KBM-7 (cell line): ENCODE data around the gene OR1J2.
A peak's percentile ranks its signal among the peaks of the same experiment; 100 is the strongest.
"Not testable (repeated sequence)": the region's sequence is repeated elsewhere in the genome, so short reads cannot be mapped to it uniquely, and the experiment has no call there.

ENCODE experiments used
- DNase-seq: peaks from one replicate; pipeline ENCODE4 v3.0.0-alpha.2; 2015
- in situ Hi-C: fragments of 300-500 bp; cut with MboI; formaldehyde crosslinking; loops from 2 replicates; pipeline ENCODE4 v1.14.3; 2020; ENCODE audit warnings: low sequenced_read_pairs, low pct_unique_long_range_greater_than_20kb, mixed read lengths

OR1J2 gene, protein sequence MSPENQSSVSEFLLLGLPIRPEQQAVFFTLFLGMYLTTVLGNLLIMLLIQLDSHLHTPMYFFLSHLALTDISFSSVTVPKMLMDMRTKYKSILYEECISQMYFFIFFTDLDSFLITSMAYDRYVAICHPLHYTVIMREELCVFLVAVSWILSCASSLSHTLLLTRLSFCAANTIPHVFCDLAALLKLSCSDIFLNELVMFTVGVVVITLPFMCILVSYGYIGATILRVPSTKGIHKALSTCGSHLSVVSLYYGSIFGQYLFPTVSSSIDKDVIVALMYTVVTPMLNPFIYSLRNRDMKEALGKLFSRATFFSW

DNA sequence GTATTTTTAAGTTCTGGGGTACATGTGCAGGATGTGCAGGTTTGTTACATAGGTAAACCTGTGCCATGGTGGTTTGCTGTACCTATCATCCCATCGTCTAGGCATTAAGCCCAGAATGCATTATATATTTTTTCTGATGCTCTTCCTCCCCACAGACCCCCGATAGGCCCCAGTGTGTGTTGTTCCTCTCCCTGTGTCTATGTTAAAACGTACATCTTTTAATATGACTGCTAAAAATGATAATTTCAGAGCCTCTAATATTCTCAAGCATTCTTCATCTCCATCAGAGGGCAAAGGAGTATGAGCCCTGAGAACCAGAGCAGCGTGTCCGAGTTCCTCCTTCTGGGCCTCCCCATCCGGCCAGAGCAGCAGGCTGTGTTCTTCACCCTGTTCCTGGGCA, at the start of gene OR1J2:
OR1J2 (plus strand) TSS at position 301 of the 400 bp plus-strand sequence; CDS start at position 301, 0 bp downstream.
- in situ Hi-C loops = no loop called here
- no peak for DNase-seq

DNA sequence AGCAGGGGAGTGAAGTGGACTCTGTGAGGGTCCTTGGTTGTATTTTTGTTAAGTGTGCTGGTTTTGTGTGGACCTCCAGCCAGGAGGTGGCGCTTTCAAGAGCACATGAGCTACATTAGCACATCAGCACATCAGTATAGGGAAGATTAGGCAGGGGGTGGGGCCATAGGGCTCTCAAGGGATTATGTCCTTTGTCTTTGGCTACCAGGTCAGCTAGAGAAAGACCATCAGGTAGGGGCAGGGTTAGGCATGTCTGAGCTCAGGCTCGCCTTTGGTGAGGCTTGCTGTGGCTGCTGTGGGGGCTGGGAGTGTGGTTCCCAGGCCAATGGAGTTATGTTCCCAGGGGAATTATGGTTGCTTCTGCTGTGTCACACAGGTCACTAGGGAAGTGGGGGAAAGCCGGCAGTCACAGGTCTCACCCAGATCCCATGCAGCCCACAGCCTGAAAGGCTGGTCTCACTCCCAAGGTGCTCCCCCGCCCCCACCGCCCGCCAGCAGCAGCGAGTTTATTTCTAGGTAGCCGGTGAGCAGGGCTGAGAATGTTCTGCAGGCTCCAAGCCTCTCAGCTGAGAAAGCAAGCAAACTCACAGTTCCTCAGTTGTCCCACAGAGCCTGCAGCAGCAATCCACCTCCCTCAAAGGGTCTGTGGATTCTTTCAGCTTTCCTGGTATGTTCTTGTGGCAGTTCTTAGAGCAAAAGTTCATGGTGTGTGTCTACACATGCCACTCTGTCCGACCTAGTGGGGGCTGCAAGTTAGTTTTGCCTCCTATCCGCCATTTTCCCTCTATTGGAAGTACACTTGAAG, 46.6 kb upstream of the OR1J2 start:
- peak; percentile 35 for DNase-seq
- in situ Hi-C loops = loop anchor here (10.0 to 25.0 kb wide), 2 partner anchors 341 to 352 kb away; partner anchors contain the start of gene OR1K1

DNA sequence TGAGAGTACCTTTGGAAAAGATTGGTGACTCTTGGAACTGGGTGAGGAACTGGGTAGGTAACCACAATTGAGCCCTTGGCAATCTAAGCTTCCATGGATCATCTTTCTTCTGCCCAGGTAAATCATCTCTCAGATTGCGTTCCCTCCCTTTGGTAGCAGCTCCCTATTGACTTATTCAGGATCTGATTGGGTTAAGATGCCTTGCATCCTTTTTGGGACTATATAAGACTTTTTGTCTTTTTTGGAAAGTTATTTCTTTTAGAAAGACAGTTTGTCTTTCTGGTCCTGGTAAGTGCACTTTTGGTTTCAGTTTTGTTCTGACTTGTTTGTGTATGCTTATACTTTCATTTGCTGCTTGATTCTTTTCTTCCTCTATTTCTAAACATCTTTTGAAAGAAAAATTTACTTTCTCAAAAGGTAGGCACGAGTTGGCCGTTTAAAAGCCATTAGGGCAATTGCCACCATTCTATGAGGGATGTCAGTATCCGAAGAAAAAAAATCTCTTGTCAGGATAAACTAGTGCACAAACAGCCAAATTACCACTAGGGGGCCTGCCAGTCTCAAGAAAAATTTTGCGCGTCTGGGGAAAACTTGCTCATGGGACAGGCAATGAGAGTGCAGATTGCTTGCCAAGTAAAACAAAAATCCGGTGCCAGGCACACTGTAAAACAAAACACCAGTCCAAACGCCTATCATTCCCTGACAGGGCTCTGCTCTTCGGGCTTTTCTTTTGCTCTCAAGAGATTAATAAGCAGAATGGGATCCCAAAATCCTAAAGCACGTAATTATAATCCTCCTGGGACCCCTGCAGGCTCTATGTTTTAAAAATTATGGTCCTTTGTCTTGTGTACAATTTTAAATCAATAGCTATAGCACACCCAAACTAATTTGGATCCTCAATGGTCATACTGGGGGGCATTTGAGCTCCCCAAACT, 45.7 kb upstream of the OR1J2 start:
- peak; percentile 80 for DNase-seq
- in situ Hi-C loops = loop anchor here (10.0 to 25.0 kb wide), 2 partner anchors 340 to 353 kb away; partner anchors contain the start of gene OR1K1

DNA sequence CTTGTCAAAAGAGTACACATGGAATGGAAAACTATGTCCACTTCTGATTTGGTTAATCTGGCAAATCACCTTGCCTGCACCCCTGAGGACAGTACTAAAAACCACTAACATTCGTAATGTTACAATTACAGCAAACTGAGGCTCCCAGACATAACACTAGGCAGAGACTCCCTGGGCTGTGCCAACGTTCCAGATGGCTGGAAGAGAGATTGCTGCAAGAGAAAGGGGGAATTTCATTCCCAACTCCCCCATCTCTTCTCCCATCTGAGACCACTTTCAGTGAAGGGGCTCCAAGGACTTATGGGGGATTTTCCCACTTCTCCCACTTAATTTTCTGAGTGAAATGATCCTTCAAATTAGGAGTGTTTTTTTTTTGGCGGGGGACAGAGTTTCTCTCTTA, 44.1 kb upstream of the OR1J2 start:
- no peak for DNase-seq
- in situ Hi-C loops = loop anchor here (10.0 to 25.0 kb wide), 2 partner anchors 338 to 354 kb away; partner anchors contain the start of gene OR1K1

DNA sequence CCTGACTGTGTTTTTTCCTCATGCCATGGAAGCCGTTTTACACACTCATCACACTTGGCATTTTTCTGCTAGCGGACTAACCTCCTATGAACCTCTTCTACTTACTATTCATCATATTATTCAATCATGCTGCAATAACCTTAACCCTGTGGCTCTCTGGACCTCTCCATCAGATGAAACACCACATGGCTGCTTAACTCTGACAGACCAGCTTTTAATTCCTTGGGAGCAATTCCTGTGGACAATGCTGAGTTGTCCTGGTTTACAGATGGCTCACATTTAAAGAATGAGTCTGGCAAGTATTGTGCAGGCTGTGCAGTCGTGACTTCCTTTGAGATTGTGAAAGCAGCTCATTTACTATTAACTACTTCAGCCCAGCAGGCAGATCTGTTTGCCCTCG, 41.9 kb upstream of the OR1J2 start:
- in situ Hi-C loops = loop anchor here (10.0 to 25.0 kb wide), 2 partner anchors 336 to 356 kb away; partner anchors contain the start of gene OR1K1
- no peak for DNase-seq

DNA sequence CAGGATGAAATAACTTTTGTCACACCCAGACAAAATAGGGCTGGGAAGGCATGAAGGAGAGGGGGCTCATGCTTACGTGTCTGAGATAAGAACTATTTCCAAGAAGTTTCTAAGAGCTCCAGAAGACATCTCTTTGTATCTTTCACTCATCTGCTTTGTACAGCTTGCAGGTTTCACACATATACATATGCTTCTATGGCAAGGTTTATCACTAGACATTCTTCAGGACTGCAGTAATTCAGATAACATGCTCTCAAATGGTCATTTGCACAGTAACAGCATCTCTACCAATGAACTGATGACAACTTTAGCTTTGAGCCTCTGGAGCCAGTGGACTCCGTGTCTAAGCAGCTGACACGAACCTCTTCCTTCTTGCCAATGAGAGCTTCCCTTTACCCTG, 36.0 kb upstream of the OR1J2 start:
- no peak for DNase-seq
- in situ Hi-C loops = loop anchor here (25.0 kb wide), 1 partner anchor 362 kb away; no protein-coding TSS in a partner anchor

DNA sequence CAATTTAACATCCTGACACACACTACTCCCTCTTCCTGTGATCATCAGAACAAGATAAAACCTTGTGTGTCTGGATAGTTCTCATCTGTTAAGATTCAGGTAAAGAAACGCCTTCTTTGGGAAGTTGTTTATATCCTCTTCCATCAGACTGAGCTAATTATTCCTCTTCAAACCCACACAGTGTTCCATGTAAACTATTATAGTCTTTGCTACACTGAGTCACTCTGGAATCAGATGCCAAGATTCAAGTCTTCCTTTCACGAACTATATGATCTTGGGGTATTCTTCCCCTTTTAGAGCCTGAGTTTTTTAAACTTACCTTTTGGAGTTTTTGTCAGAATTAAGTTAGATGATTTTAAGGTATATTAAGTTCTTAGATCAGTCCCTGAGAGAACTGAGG, 34.9 kb upstream of the OR1J2 start:
- DNase-seq = no peak
- in situ Hi-C loops = no loop called here

DNA sequence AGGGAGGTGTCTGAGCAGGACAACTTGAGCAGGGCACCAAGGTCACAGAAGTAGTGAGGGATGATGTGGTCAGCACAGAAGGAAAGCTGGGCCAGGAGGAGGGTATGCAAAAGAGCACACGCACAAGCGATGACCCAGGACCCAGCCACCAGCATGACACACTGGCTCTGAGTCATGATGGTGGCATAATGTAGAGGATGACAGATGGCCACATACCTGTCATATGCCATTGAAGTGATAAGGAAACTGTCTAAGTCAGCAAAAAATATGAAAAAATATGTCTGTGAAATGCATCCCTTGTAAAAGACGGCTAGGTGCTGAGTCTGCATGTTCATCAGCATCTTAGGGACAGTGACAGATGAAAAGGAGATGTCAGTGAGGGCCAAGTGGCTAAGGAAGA, 33.3 kb upstream of the OR1J2 start:
- no peak for DNase-seq
- in situ Hi-C loops = no loop called here

DNA sequence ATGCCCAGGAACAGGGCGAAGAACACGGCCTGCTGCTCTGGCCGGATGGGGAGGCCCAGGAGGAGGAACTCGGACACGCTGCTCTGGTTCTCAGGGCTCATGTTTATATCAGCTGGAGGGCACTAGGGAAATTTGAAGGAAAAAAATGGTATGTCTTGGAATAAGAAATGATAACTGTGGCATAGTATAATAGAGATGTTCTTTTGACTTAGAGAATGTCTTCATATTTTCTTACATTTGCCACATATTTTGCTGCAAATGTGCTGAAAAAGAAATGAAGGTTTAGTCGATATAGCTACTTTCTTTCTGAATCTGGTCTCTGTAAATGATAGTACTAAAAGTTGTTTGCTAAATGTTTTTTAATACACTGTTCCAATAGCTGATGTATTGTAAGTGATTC, 32.8 kb upstream of the OR1J2 start, which contains the start of gene OR1J1:
OR1J1 (minus strand) TSS at position 101 of the 400 bp plus-strand sequence; CDS start at position 101, 0 bp downstream.
- DNase-seq = no peak
- in situ Hi-C loops = no loop called here

DNA sequence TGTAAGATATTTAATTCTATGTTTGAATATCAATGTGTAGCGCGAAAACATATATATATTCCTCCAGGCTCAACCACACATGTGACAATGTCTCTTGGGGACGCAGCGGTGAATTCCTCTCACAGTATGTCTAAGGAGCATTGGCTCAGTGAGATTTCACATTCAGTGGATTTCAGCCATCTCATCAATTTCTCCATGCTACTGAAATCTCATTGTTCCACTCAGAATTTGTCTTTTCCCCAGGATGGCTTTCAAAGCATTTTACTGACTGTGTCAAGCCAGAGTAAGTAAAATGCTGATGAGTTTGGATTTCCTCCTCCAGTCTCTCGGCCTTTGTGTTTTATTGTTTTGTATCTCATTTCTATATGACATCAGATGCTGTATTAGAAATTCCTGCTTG, 31.5 kb upstream of the OR1J2 start:
- no peak for DNase-seq
- in situ Hi-C loops = no loop called here

DNA sequence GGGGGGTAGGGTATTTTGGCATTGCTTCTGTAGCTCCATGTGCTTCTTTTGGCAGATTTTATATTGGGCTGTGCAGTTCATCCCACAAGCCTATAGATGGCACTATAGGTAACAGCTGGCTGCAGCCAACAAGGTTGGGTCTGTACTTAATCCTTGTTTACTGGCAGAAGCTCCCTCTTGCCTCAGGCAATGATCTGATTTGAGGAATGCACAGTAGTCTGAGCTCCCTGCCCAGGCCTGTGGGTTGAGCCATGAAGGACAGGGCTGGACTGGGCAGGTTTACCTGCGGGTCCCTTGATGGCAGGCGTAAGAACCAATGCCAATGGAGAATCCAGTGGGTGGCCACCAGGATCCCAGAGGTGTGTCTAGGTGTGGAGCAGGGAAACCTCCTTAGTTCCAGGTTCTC, 11.7 kb upstream of the OR1J2 start:
- in situ Hi-C loops = no loop called here
- peak; percentile 59 for DNase-seq

DNA sequence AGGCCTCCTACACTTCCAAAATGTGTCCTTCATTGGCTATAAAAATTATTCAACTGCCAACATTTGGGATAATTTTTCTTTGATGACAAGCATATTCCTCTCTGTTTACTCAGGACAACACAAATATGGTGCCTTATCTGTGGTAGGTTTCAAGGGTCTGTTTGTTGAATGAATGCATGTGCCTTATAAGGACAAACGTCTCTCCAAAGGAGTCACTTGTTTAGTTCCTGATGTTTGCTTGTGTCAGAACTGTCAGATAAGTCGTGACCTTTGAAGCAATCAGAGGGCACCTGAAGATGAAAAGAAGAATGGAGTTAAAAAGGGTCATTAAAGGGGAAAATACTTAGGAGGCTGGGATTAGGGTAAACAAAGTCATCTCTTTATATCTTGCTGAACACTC, 3.6 kb upstream of the OR1J2 start:
- no peak for DNase-seq
- in situ Hi-C loops = no loop called here

DNA sequence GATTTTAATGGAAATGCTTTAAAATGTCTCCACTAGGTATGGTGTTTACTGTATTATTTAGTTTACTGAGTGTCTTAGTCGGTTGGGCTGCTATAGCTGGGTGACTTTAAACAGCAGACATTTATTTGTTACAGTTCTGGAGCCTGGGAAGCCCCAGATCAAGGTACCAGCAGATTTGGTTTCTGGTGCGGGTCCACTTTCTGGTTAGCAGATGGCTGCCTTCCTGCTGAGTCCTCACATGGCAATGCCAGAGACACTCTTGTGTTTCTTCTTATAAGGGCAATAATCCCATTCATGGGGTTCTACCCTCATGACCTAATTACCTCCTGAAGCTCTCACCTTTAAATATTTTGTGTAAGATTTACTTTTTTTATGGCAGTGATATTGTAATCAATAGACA, 7.6 kb downstream of the OR1J2 start:
- no peak for DNase-seq
- in situ Hi-C loops = no loop called here

DNA sequence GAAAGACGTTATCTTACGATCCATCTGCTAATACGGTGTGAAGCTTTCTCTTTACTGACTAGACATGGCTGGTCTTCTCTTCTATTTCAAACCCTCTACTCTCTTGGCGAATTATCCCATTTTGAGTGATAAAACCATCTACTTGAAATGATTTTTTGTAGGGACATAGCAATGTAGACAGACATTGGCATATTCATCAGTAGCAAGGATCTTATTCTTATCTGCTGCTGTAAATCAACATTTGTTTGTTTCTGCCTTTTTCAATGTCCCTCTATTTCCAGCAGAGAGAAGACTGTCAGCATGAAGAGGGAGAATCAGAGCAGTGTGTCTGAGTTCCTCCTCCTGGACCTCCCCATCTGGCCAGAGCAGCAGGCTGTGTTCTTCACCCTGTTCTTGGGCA, 8.2 kb downstream of the OR1J2 start, which contains the start of gene OR1J4:
OR1J4 (plus strand) TSS at position 301 of the 400 bp plus-strand sequence; CDS start at position 301, 0 bp downstream.
- DNase-seq = no peak
- in situ Hi-C loops = no loop called here

DNA sequence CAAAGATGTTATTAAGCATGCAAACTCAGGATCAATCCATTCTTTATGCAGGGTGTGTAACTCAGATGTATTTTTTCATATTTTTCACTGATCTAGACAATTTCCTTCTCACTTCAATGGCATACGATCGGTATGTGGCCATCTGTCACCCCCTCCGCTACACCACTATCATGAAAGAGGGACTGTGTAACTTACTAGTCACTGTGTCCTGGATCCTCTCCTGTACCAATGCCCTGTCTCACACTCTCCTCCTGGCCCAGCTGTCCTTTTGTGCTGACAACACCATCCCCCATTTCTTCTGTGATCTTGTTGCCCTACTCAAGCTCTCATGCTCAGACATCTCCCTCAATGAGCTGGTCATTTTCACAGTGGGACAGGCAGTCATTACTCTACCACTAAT, 8.8 kb downstream of the OR1J2 start:
- no peak for DNase-seq
- in situ Hi-C loops = no loop called here

DNA sequence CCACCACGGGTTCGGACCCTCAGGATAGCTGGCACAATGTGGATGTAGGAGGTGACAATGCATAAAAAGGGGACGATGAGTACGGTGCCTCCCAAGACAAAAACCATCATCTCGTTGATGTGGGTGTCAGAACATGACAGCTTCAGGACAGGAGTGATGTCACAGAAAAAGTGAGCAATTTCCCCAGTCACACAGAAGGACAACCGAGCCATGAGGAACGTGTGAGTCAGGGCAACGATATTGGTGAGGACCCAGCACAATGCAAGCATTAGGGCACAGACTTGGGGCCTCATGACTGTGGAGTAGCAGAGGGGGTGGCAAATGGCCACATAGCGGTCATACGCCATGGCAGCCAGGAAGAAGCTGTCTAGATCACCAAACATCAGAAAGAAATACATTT, 16.0 kb downstream of the OR1J2 start:
- DNase-seq = no peak
- in situ Hi-C loops = no loop called here

DNA sequence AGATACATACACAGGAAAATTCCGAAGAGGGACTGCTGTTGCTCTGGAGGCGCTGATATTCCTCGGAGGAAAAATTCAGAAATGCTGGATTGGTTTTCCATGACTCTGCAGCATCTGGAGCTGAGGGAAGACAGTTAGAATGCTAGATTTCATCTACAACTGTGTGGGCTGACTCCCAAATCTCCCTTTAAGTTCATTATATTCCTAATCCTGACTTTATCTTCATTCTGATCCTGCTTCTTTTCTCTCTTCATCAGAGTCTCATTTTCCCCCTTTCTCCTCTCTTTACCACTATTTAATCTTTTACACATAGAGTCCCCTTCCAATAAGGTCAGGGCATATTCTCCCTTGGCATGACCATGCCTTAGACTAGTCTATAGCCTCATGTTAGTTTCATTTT, 16.6 kb downstream of the OR1J2 start, which contains the start of gene OR1N1:
OR1N1 (minus strand) TSS at position 101 of the 400 bp plus-strand sequence; CDS start at position 101, 0 bp downstream.
- in situ Hi-C loops = no loop called here
- DNase-seq = no peak

DNA sequence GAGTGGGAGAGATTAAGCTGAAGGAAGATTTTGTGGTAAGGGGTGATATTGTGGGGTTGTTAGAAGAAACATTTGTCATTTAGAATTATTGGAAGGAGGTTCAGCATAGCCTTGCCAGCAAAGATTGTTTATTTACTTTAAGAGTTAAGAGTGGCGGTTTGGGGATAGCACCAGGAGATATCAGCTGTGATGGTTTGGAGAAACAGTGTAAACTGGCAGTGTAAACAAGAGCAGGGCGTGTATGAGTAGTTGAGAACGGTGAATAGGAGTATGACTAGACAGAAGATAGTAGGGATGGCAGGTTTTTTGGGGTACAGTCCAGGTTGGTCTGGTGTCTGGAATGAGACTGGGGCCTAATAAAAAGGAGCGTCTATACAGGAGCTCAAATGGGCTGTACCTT, 20.6 kb downstream of the OR1J2 start:
- DNase-seq, in situ Hi-C loops: not testable (repeated sequence)

DNA sequence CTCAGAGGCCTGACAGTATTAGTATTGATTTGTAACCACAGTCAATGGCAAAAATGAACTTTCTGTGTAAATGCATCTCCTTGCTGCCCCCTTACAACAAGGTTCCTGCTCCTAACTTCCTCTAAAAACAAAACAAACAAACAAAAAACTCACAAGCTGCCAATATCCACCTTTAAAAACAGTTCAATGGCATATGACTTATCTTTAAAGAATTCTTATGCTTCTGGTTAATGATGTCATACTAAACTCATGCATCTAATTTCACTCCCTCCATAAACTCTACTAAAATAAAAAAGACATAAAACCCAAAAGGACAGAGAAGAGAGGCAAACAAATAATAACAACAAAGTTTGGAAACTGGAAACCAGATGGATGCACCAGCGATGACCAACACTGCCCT, 25.5 kb downstream of the OR1J2 start:
- in situ Hi-C loops = no loop called here

More for the DNA sequence above, 25.5 kb downstream of the OR1J2 start:
- DNase-seq = no peak
